GM12875 (cell line): ENCODE results near the gene SUCO.

Source experiments
- H3K4me3 ChIP-seq: one replicate; pipeline ENCODE4 v1.5.1; 2011; ENCODE audit warnings: low read depth, low read length, control low read depth
- CTCF ChIP-seq: IDR thresholded peaks from 2 replicates; pipeline ENCODE4 v1.5.1; 2011; ENCODE audit warnings: low read depth, mild to moderate bottlenecking, control low read depth, inconsistent platforms, low read length, moderate library complexity, borderline replicate concordance; ENCODE audit not compliant: insufficient read depth

SUCO gene

GRCh38 chr1:172533513-172534151 lies 682 bp downstream of the SUCO start:
- TF ChIP-seq CTCF = no peak
- H3K4me3 ChIP-seq = peak overlapping the region; percentile 95

- no peak for TF ChIP-seq CTCF
These were observed 3.3 kb downstream of the SUCO start for GRCh38 chr1:172536256-172536655.

GRCh38 chr1:172537366-172537765 lies 4.4 kb downstream of the SUCO start:
- H3K4me3 ChIP-seq = no peak overlapping the region
- no peak for TF ChIP-seq CTCF

More at GRCh38 chr1:172536256-172536655, 3.3 kb downstream of the SUCO start:
- no peak overlapping the region for H3K4me3 ChIP-seq

- no peak overlapping the region for H3K4me3 ChIP-seq
- TF ChIP-seq CTCF = no peak
These were observed 5.0 kb downstream of the SUCO start for GRCh38 chr1:172537827-172538391.

- TF ChIP-seq CTCF = no peak
- H3K4me3 ChIP-seq = no peak overlapping the region
These were observed 7.7 kb downstream of the SUCO start for GRCh38 chr1:172540635-172541034.

GRCh38 chr1:172544481-172545104 lies 11.6 kb downstream of the SUCO start:
- H3K4me3 ChIP-seq = no peak overlapping the region
- no peak for TF ChIP-seq CTCF

- no peak for TF ChIP-seq CTCF
- no peak overlapping the region for H3K4me3 ChIP-seq
These were observed 12.6 kb downstream of the SUCO start for GRCh38 chr1:172545396-172546004.
